ES-I3 (cell line): Measurements from ENCODE around the gene ENHO.

ENCODE experiments used
- H3K36me3 ChIP-seq: 2 replicates; pipeline ENCODE4 v1.6.1; 2013; ENCODE audit warnings: mild to moderate bottlenecking, low read length, control low read depth, moderate library complexity; ENCODE audit not compliant: insufficient read depth
- H3K4me1 ChIP-seq: 2 replicates; pipeline ENCODE4 v1.6.1; 2013; ENCODE audit warnings: mild to moderate bottlenecking, control low read depth, low read length; ENCODE audit not compliant: insufficient read depth
- H3K9ac ChIP-seq: 2 replicates; pipeline ENCODE4 v1.6.1; 2013; ENCODE audit warnings: low read depth, mild to moderate bottlenecking, low read length, moderate library complexity
- H3K9me3 ChIP-seq: 2 replicates; pipeline ENCODE4 v1.6.1; 2013; ENCODE audit warnings: mild to moderate bottlenecking, low read length, moderate library complexity; ENCODE audit not compliant: control insufficient read depth, insufficient read depth

The ENHO gene

DNA sequence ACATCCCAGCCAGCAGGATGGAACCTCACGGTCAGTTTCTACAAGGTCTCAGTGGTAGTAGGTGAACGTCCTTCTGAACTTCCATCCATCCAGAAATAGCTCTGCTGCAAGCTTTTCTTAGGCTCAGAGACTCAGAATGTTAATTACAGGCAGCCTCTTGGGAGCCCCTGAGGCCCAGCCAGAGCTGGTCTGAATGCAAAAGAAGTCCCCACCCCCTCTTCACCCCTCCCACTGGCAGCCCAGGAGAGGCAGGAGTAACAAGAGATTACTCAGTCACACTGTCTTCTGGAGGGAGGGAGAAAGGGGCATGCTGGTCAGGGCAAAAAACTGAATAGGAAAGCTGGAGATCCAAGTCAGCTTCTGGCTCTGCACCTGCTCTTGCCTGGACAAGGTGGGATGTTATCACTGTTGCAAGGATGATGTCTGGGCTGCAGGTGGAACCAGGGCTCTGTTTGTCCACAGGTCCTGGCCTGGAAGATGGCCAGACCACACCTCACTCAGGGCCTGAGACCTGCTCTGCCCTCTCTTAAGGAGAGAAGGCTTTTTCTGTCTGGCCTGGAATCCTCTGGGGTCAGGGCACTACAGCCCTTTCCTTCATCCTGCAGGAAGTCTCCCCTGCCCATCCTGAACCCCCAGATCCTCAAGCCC is 9.1 kb downstream of the ENHO start:
- Histone ChIP-seq H3K9ac (0 out of 2 replicates have a peak overlapping the region, but pooled peaks have one; percentile 2), H3K4me1 (peaks cover 33% of the 10 kb centered on the region), H3K9me3 (no peaks in the 10 kb centered on the region), H3K36me3 (no peaks in the 10 kb centered on the region)

DNA sequence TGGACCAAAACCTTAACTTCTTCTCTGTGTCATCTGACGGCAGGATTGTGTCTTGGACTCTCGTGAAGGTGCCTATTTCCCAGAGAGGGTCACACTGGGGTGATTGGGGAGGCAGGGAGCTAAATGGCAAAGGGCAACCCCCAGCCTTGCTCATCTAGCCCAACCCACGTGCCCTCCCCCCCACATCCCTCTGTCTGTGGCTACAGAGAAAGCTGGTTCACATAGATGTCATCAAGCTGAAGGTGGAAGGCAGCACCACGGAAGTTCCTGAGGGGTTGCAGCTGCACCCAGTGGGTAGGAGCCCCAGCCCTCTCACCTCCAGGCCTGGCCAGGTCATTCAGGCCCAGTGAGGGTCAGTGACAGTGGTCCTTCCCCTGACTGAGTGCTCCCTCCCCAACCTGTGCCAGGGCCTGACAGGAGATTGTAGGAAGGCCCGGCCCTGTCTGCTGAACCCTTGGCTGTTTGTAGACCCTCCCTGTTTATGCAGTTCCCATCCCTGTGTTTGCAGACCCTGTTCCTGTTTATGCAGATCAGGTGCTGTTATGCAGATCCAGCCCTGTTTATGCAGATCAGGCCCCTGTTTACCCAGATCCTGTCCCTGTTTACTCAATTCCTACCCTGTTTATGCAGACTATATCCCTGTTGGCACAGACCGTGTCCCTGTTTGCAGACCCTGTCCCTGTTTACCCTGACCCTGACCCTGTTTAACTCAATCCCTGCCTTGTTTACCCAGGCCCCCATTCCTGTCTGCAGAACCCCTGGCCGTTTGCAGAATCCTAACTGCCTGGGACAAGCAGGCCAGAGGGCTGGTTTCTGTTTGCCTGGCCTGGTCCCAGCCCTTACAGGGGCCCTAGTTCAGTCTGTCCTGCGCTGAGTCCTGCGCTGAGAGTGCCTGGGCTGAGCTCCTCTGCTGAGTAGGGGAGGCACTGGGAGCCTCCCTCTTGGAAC is 10.4 kb downstream of the ENHO start:
- no peaks in the 10 kb centered on the region for H3K9me3 ChIP-seq
- peak overlapping the region; percentile 32 for H3K9ac ChIP-seq
- peaks cover 33% of the 10 kb centered on the region for H3K4me1 ChIP-seq
- H3K36me3 ChIP-seq: no peaks in the 10 kb centered on the region

DNA sequence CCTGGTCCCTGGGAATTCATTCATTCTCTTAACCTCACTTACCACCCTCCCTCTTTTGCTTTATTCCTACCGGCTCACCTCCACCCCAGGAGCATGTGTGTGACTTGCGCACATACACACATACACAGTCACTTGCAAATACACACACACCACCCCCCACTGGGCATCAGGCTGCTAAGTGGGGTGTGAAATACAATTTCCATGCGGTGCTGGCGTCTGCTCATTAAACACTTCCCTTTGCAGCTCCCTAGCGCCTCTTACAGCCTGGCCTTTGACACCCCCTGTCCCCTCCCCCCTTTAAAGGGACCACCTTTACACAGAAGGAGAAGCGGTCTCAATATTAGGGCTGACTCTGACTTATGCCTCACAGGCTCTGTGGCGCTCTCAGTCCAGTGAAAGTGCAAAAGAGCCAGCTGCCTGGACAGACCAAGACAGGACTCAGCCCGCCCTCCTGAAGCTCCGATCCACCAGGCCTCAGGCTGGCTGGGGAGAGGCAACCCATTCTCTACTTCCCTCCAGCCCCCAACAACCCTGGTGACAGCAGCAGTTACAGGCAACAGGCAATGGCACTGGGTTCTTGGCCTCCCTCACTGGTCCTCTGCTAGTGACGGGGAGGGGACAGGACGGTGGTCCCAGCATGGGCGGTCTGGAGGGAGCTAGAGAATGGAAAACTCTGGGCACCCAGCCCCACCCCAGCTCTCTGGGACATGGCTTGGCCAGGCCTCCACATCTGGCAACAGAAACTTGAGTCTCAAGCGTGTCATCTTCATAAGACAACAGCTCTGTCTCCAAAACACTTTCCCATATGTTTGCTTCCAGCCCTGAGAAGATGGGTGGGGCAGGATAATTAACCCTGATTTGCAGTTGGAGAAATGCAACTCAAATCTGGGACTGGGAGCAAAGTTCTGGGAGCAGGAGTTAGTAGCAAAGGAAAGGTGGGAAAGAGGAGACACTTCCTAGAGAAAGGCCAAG is 12.0 kb downstream of the ENHO start:
- Histone ChIP-seq H3K9ac (no peak overlapping the region), H3K4me1 (peaks cover 33% of the 10 kb centered on the region), H3K36me3 (no peaks in the 10 kb centered on the region), H3K9me3 (no peaks in the 10 kb centered on the region)

DNA sequence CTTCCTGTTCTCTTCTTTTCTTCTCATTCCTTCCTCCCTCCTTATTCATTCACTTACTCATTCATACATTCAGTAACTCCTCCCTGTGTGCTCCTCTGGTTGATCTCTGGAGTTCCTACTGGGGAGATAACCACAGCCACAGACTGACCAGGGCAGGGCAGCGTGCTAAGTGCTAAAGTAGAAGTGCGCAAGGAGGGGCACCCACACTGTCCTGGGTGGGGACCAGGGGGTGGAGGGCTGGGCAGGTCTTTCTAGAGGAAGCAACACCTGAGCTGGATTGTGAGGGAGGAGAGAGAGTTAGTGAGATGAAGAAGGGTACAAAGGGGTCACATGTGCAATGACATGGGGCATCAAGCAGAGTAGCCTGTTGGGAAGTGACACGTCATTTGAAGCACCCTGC is 13.8 kb downstream of the ENHO start:
- Histone ChIP-seq H3K9me3 (no peaks in the 10 kb centered on the region), H3K4me1 (peaks cover 29% of the 10 kb centered on the region), H3K36me3 (no peaks in the 10 kb centered on the region), H3K9ac (no peak overlapping the region)

DNA sequence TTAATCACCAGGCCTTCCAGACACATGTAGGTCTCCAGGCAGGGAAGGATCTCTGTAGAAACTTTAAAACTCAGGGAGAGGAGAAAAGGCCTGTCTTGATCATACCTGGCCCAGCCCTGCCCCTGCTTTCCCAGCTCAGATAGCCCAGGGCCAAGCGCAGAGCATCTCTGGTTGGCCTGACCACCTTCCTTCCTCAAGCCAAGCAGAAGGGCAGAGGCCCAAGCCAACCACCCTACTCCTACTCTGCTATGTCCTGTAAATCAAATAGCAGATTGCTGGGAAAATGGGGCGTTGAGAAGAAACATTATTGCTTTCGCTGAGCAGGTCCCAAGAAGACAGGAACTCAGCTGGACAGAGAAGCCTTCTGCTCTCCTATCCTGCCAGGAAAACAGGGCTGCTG is 14.3 kb downstream of the ENHO start:
- Histone ChIP-seq H3K4me1 (peaks cover 25% of the 10 kb centered on the region), H3K9ac (no peak overlapping the region), H3K36me3 (no peaks in the 10 kb centered on the region)

DNA sequence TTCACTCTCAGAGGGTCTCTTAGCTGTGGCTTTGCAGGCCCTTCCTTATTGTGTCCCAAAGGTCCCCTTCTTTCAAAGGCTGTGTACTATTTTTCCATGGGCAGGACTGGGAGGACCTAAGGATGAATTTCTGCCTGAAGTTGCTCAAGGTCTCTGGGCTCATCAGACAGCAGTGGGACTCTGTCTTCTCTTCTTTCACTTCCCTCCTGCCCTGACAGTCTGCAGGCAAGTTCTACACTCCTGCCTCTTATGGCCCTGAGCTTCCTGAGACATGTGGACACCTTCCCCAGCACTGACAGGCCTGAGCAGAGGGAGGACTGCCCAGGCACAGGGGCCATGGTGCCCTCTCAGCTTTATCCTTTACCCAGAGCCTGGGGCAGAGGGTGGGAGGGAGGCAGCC is 14.8 kb downstream of the ENHO start:
- Histone ChIP-seq H3K36me3 (no peaks in the 10 kb centered on the region), H3K9ac (no peak overlapping the region), H3K9me3 (no peaks in the 10 kb centered on the region), H3K4me1 (peaks cover 20% of the 10 kb centered on the region)

More for the DNA sequence above, 14.3 kb downstream of the ENHO start:
- no peaks in the 10 kb centered on the region for H3K9me3 ChIP-seq

DNA sequence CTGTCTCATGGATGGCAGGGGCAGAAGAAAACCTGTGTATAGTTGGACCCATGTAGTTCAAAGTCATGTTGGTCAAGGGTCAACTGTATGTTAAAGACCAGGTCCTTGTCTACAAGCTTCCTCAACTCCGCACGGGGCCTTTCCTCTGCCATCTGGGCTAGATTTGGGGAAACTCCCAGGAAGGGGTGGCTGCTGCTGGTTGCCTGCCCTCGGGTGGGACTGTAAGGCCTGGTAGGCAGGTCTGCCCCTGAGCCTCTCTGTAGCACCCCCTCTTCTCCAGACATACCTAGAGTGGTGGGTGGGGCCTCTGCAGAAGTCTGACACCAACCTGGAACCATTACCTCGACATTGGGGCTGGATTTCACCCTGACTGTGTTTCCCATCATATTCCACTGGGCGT is 15.2 kb downstream of the ENHO start:
- no peak overlapping the region for H3K9ac ChIP-seq
- H3K4me1 ChIP-seq: peaks cover 16% of the 10 kb centered on the region; the same call in 1 of the 2 replicates
- no peaks in the 10 kb centered on the region for H3K36me3 ChIP-seq

DNA sequence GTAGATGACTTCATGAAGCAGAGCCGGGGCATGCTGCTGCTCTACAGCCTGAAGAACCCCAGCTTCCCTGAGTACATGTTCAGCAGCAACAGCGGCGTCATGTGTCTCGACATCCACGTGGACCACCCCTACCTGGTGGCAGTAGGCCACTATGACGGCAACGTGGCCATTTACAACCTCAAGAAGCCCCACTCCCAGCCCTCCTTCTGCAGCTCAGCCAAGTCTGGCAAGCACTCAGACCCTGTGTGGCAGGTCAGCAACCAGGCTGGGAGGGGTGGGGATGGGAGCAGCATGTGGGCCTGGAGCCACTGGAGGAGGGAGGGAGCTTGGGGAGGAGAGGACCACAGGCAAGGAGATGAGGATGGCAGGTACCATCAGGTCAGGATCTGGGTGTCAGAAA is 16.2 kb downstream of the ENHO start:
- no peaks in the 10 kb centered on the region for H3K9me3 ChIP-seq
- H3K9ac ChIP-seq: no peak overlapping the region
- 0 out of 2 replicates have a peak, but pooled peaks cover 8% of the 10 kb centered on the region for H3K4me1 ChIP-seq
- H3K36me3 ChIP-seq: no peaks in the 10 kb centered on the region

More for the DNA sequence above, 15.2 kb downstream of the ENHO start:
- no peaks in the 10 kb centered on the region for H3K9me3 ChIP-seq

DNA sequence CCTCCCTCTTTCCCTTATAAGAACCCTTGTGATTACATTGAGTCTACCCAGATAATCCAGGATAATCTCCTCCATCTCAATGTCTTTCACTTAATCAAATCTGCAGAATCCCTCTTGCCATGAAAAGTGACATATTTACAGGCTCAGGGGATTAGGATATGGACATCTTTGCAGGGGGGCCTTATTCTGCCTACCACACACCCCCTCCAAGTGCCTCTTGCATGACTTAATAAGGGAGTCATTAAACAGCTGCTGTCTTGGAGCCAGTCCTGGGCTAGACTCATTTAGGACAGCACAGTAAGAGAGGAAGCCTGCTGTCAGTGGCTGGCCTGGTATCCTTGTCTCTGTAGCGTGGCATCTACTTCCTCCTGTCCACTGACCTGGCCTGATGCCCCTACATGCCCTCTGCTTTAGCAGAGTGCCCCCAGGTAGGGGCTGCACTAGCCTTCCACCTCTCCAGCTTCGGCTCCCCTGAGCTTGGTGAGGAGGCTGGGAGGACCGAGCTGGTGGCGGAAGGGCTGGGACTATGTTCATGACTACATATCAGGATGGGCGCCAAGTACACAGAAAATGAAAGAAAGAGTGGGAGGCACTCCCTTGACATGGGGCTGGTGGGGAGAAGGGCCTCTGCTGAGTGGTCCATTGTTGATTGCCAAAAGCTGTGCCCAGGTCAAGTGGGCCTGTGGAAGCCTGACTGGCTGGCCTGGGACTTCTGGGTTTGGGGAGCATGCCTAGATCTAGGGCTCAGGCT is 17.2 kb downstream of the ENHO start:
- Histone ChIP-seq H3K9me3 (no peaks in the 10 kb centered on the region), H3K9ac (no peak overlapping the region)

DNA sequence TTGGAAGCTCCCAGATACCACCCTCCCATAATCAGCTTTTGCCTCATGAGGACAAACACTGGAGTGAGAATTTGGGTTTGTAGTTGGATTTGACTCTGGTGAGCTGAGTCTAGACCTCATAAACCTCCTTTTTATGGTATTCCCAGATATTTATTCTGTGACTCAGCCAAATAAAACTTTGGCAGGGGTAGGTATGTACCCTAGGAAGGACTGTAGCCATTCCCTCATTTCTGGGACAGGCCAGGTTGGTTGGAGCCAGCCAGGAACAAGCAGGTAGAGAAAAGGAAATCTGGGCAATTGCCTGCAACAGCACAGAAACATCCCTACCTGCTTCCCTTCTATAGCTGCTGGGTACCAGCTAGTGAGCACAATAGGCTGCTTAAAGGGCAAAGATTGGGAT is 19.4 kb downstream of the ENHO start:
- H3K4me1 ChIP-seq: no peaks in the 10 kb centered on the region
- no peaks in the 10 kb centered on the region for H3K36me3 ChIP-seq
- H3K9ac ChIP-seq: no peak overlapping the region
- no peaks in the 10 kb centered on the region for H3K9me3 ChIP-seq

More for the DNA sequence above, 17.2 kb downstream of the ENHO start:
- H3K4me1 ChIP-seq: no peaks in the 10 kb centered on the region
- no peaks in the 10 kb centered on the region for H3K36me3 ChIP-seq

DNA sequence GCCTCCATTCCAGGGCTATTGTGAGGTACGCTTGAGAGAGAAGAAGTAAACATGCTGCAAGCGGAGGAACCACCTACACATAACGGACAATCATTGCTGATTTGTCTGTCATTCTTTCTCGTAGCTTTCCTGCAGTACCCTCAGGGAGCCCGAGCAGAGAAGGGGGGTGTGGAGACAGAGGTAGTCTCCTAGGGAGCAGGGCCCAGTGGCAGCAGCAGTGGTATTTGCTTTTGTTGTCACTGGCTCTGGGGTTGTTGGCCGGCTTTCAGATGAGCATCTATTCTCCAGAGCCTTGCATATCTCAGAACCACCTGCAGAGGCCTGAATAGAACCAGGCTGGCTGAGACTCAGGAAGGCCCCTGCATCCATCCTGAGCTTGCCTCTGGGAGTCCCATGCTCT is 19.9 kb downstream of the ENHO start:
- Histone ChIP-seq H3K36me3 (no peaks in the 10 kb centered on the region), H3K9ac (no peak overlapping the region), H3K4me1 (no peaks in the 10 kb centered on the region), H3K9me3 (no peaks in the 10 kb centered on the region)

DNA sequence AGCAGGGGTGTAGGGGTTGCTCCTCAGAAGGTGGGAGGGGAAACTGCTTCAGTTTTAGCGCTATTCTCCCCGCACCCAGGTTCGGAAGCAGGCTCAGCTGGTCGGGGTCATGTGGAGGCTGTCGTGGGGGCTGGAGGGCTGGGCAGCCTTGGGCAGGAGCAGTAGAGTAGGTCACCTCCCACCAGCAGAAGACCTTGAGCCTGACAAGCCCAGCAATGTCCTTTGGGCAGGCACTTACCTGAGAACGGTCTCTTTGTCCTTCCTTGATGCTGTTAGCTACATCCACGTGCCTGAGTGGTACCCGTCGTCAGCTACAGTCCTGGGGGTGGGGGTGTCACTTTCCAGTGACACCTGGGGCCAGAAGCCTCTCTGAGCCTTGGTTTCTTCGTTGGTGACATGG is 20.3 kb downstream of the ENHO start:
- Histone ChIP-seq H3K4me1 (no peaks in the 10 kb centered on the region), H3K9ac (no peak overlapping the region), H3K36me3 (no peaks in the 10 kb centered on the region), H3K9me3 (no peaks in the 10 kb centered on the region)

DNA sequence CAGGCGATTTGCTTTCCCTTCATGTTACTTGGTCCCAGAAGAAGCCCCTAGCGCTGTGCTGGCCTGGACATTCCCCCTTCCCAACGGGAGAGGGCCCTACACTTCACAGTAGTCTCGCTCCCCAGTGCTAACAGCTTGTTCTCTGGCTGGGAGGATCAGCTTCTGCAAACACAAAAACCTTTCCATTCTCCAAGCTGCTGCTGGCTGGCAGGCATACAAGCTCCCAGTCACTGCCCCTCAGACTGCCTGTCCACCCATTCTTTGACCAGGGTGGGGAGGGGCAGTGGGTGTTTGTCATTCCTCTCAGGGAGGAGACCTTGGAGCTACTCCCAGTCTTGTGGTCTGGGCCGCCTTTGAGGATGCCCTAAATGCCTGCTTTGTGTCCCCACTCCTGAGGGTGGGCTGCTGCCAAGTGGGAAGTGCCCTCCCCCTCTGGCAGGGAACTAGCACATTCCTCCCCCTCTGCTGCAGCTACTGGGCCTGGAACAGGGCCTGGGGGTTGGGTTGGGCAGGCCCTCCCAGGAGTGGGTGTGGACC is 20.8 kb downstream of the ENHO start:
- H3K9me3 ChIP-seq: no peaks in the 10 kb centered on the region

More for the DNA sequence above, 20.8 kb downstream of the ENHO start:
- Histone ChIP-seq H3K4me1 (no peaks in the 10 kb centered on the region), H3K9ac (no peak overlapping the region), H3K36me3 (no peaks in the 10 kb centered on the region)
